GM12878 (cell line): ENCODE data around the gene SRCAP. TPM values are rescaled to one million over a fixed set of nuclear protein-coding genes. Genes with fewer than 3 reads are reported as not detected.

Source experiments
- ATAC-seq: fragments of 200-7000 bp; cut with Tn5 transposase; 3 replicates; pipeline ENCODE4 v1.9.1; 2020; ENCODE audit warnings: mild to moderate bottlenecking, moderate library complexity
- BruUV-seq: library from RNA; stranded (reverse); fragments of 400-500 nt; replicated peaks from 2 replicates; lab custom pipeline; 2021; lab: Mats Ljungman, UMichigan
- CTCF ChIA-PET: fragments of 300-600 bp; sonication (Branson Sonifier 250); formaldehyde crosslinking; extraction: SDS; loops from one replicate; lab custom pipeline; 2021; ENCODE audit warnings: inconsistent platforms; lab: Yijun Ruan, JAX
- POLR2A ChIA-PET: fragments of 350-600 bp; formaldehyde crosslinking; extraction: SDS; loops from one replicate; lab custom pipeline; 2021; ENCODE audit warnings: inconsistent platforms; lab: Charles Lee
- RAD21 ChIA-PET: fragments of 300-600 bp; sonication (Branson Sonifier 250); formaldehyde crosslinking; loops from one replicate; lab custom pipeline; 2023; ENCODE audit warnings: antibody characterized with exemption; ENCODE audit not compliant: unreplicated experiment; lab: Charles Lee
- SMC1A ChIA-PET: fragments of 300-600 bp; sonication (Branson Sonifier 250); formaldehyde crosslinking; loops from one replicate; lab custom pipeline; 2023; ENCODE audit not compliant: unreplicated experiment, uncharacterized antibody; lab: Charles Lee
- DNase-seq: peaks from one replicate; pipeline ENCODE4 v3.0.0-alpha.2; 2011; ENCODE audit warnings: low read depth, low spot score
- FAIRE-seq: peaks from 3 replicates; lab custom pipeline; 2011; peaks lifted over from hg19 to GRCh38; lab: Jason Lieb, UNC
- H2AFZ ChIP-seq: 2 replicates; pipeline ENCODE4 v1.6.0; 2011; ENCODE audit warnings: low read depth, low read length, control low read depth; ENCODE audit not compliant: control insufficient read depth
- H3K27ac ChIP-seq: 2 replicates; pipeline ENCODE4 v1.5.1; 2011; ENCODE audit warnings: control low read depth; ENCODE audit not compliant: control insufficient read depth, insufficient read depth
- H3K27me3 ChIP-seq, 2 experiments: replicated peaks in 1 of 2; 2 replicates each; pipeline versions ENCODE4 v1.6.0 to v1.6.1; 2011; ENCODE audit warnings: low read length in 1 of 2; ENCODE audit not compliant: control insufficient read depth in 2 of 2, insufficient read depth in 2 of 2
- H3K36me3 ChIP-seq, 2 experiments: 2 replicates each; pipeline ENCODE4 v1.5.1; 2011; ENCODE audit warnings: low read length in 1 of 2; ENCODE audit not compliant: control insufficient read depth in 2 of 2, insufficient read depth in 2 of 2
- H3K4me1 ChIP-seq: 2 replicates; pipeline ENCODE4 v1.6.1; 2011; ENCODE audit warnings: mild to moderate bottlenecking, low read length, moderate library complexity, mixed read lengths; ENCODE audit not compliant: control insufficient read depth, insufficient read depth
- H3K4me2 ChIP-seq: 2 replicates; pipeline ENCODE4 v1.6.0; 2011; ENCODE audit warnings: control low read depth; ENCODE audit not compliant: control insufficient read depth, insufficient read depth
- H3K4me3 ChIP-seq: fragments of 200-600 bp; sonication (generic); 2 replicates; pipeline ENCODE4 v1.5.1; 2016
- H3K79me2 ChIP-seq: 2 replicates; pipeline ENCODE4 v1.6.0; 2011; ENCODE audit warnings: low read length; ENCODE audit not compliant: control insufficient read depth, insufficient read depth
- H3K9ac ChIP-seq: 2 replicates; pipeline ENCODE4 v1.8.0; 2011; ENCODE audit warnings: low read length, control low read depth, mixed read lengths; ENCODE audit not compliant: control insufficient read depth, insufficient read depth
- H3K9me3 ChIP-seq: replicated peaks from 3 replicates; pipeline ENCODE4 v1.5.1; 2011; ENCODE audit warnings: mild to moderate bottlenecking, low read length; ENCODE audit not compliant: control insufficient read depth, insufficient read depth
- H4K20me1 ChIP-seq: 2 replicates; pipeline ENCODE4 v1.6.0; 2011; ENCODE audit not compliant: control insufficient read depth, insufficient read depth
- CREM ChIP-seq: IDR thresholded peaks from 2 replicates; pipeline ENCODE4 v1.6.1; 2014; ENCODE audit warnings: antibody characterized with exemption, low read depth
- HCFC1 ChIP-seq: fragments of 150-350 bp; IDR thresholded peaks from 2 replicates; pipeline ENCODE4 v1.6.1; 2014; ENCODE audit warnings: low read length
- JUNB ChIP-seq: IDR thresholded peaks from 2 replicates; pipeline ENCODE4 v1.6.1; 2016; ENCODE audit warnings: antibody characterized with exemption, mild to moderate bottlenecking
- KLF5 ChIP-seq: fragments of 450-650 bp; IDR thresholded peaks from 2 replicates; pipeline ENCODE4 v1.6.1; 2014; ENCODE audit warnings: mild to moderate bottlenecking; ENCODE audit not compliant: partially characterized antibody
- MYC ChIP-seq: IDR thresholded peaks from 2 replicates; pipeline ENCODE4 v1.6.1; 2011; ENCODE audit warnings: mild to moderate bottlenecking, low read length, moderate library complexity, inconsistent platforms; ENCODE audit not compliant: insufficient read depth, insufficient replicate concordance, insufficient read length, severe bottlenecking
- POLR2A ChIP-seq: IDR thresholded peaks from 2 replicates; pipeline ENCODE4 v1.6.1; 2011; ENCODE audit warnings: low read depth, mild to moderate bottlenecking, low read length
- SMAD5 ChIP-seq: IDR thresholded peaks from 2 replicates; pipeline ENCODE4 v1.6.1; 2016; ENCODE audit warnings: antibody characterized with exemption, low read depth
- ZBTB11 ChIP-seq: fragments of 450-650 bp; formaldehyde crosslinking; IDR thresholded peaks from 2 replicates; pipeline ENCODE4 v1.5.0; 2022; ENCODE audit warnings: mild to moderate bottlenecking, missing genetic modification characterization
- ZSCAN29 ChIP-seq: fragments of 450-650 bp; IDR thresholded peaks from 2 replicates; pipeline ENCODE4 v1.6.1; 2017; ENCODE audit warnings: mild to moderate bottlenecking, moderate library complexity
- WGBS: methylation state at CpG from one replicate; pipeline ENCODE4 v1.1.6; 2016; ENCODE audit warnings: low lambda C conversion rate; ENCODE audit not compliant: insufficient replicate concordance, insufficient coverage; ENCODE audit errors: missing lambda C conversion rate; 5-methylcytosine and 5-hydroxymethylcytosine counted together
- in situ Hi-C: fragments of 300-500 bp; cut with MboI; formaldehyde crosslinking; loops from 9 replicates; pipeline ENCODE4 v1.14.3; 2018; ENCODE audit warnings: mixed read lengths
- intact Hi-C: fragments of 100-400 bp; cut with micrococcal nuclease; formaldehyde crosslinking; loops from one replicate; pipeline ENCODE4 v1.14.2; 2022; ENCODE audit not compliant: unreplicated experiment
- polyA plus RNA-seq, 11 experiments: library from polyadenylated mRNA; depleted of rRNA in 4 of 11; unstranded in 6 of 11; stranded (reverse) in 5 of 11; fragments of >200 nt; fragmentation: Nextera tagmentation in 4 of 11; fragmentation: Illumina TruSeq in 1 of 11; extraction: Ambion mirVana in 4 of 11; extraction: Trizol in 1 of 11; gene quantifications; 1 replicate in 1 of 11; 2 replicates in 10 of 11; pipeline versions ENCODE4 v1.2.1 to v1.2.3, GENCODE V29; 2011 to 2016; ENCODE audit warnings: inconsistent platforms in 2 of 11, missing spikeins in 2 of 11, low read depth in 1 of 11
- total RNA-seq, 4 experiments: library from RNA; depleted of rRNA in 3 of 4; stranded (reverse); fragments of >200 nt in 3 of 4; fragmentation: Illumina TruSeq in 1 of 4; extraction: Trizol in 1 of 4; gene quantifications; 2 replicates each; pipeline versions ENCODE4 v1.2.1 to v1.2.3, GENCODE V29; 2013 to 2021

SRCAP gene
- total and polyA plus RNA-seq, 10 of the 15 experiments (the other 5 are each of a cell fraction or from before 2014, with no cell fraction given), result 0.24 to 58.4 (median 11.6) TPM

- no peak for TF ChIP-seq ZBTB11 (CRISPR knock-in tag)
- TF ChIP-seq ZSCAN29, result no peak
- TF ChIP-seq JUNB, result no peak
- no peak for TF ChIP-seq HCFC1
- no peak for TF ChIP-seq MYC
- no peak for TF ChIP-seq SMAD5
- TF ChIP-seq CREM, result no peak
These were observed 38.2 kb downstream of the SRCAP start (continued) for GRCh38 chr16:30736995-30737793.

GRCh38 chr16:30737794-30738648 is 39.0 kb downstream of the SRCAP start:
- CTCF ChIA-PET, result no interaction called here
- DNase-seq (no peak), FAIRE-seq (no peak), ATAC-seq (no peak)
- Histone ChIP-seq H3K4me2 (no peak overlapping the region), H3K9me3 (no peaks in the 10 kb centered on the region), H3K4me1 (no peaks in the 10 kb centered on the region), H3K4me3 (no peak overlapping the region), H3K27me3 (no peaks in the 10 kb centered on the region), H2AFZ (no peak overlapping the region), H3K9ac (no peak overlapping the region), H3K36me3 (peaks cover 27 to 39% of the 10 kb centered on the region in 2 experiments), H3K79me2 (no peaks in the 10 kb centered on the region), H3K27ac (no peak overlapping the region), H4K20me1 (no peaks in the 10 kb centered on the region)
- 96% methylated on average over 23 of the region's 25 CpGs for WGBS
- intact Hi-C loops, result no loop called here
- in situ Hi-C loops, result no loop called here
- RAD21 ChIA-PET, result no interaction called here
- POLR2A ChIA-PET, result no interaction called here
- BruUV-seq, result TSS peak; percentile 48
- SMC1A ChIA-PET, result interaction anchor here (1.8 kb wide), 1 partner anchor 9 kb away, joined by 4 read pairs; no protein-coding TSS in a partner anchor
- TF ChIP-seq KLF5, result no peak
- peak; percentile 53 for TF ChIP-seq POLR2A
